Loucy (cell line): ENCODE measurements around the gene TTC7B.

Experiments used
- H2AFZ ChIP-seq: fragments of 200-600 bp; sonication (generic); 2 replicates; pipeline ENCODE4 v1.6.0; 2016; ENCODE audit warnings: antibody characterized with exemption, mild to moderate bottlenecking, low read length, moderate library complexity
- H3F3A ChIP-seq: fragments of 200-600 bp; 2 replicates; pipeline ENCODE4 v1.6.0; 2016; ENCODE audit warnings: antibody characterized with exemption, low read depth, mild to moderate bottlenecking
- H3K27me3 ChIP-seq: fragments of 200-600 bp; sonication (generic); 2 replicates; pipeline ENCODE4 v1.6.1; 2014; ENCODE audit warnings: low read length, mild to moderate bottlenecking; ENCODE audit not compliant: insufficient read depth, poor library complexity, severe bottlenecking
- H3K36me3 ChIP-seq: fragments of 200-600 bp; sonication (generic); 2 replicates; pipeline ENCODE4 v1.6.1; 2016; ENCODE audit warnings: low read length; ENCODE audit not compliant: insufficient read depth
- H3K4me1 ChIP-seq: fragments of 200-600 bp; sonication (generic); 2 replicates; pipeline ENCODE4 v1.5.1; 2014; ENCODE audit warnings: low read length, mild to moderate bottlenecking; ENCODE audit not compliant: insufficient read depth, poor library complexity, severe bottlenecking
- H3K4me2 ChIP-seq: fragments of 200-600 bp; sonication (generic); 2 replicates; pipeline ENCODE4 v1.6.0; 2014; ENCODE audit warnings: antibody characterized with exemption, low read length, low read depth, mild to moderate bottlenecking; ENCODE audit not compliant: poor library complexity, severe bottlenecking
- H3K4me3 ChIP-seq: fragments of 200-600 bp; sonication (generic); 2 replicates; pipeline ENCODE4 v1.5.1; 2014; ENCODE audit warnings: low read length, mild to moderate bottlenecking, mixed read lengths; ENCODE audit not compliant: poor library complexity, severe bottlenecking
- H3K79me2 ChIP-seq: fragments of 200-600 bp; sonication (generic); 2 replicates; pipeline ENCODE4 v1.6.1; 2014; ENCODE audit warnings: low read length; ENCODE audit not compliant: insufficient read depth
- H3K9ac ChIP-seq: fragments of 200-600 bp; sonication (generic); 2 replicates; pipeline ENCODE4 v1.6.0; 2014; ENCODE audit warnings: mild to moderate bottlenecking, low read depth, low read length, moderate library complexity; ENCODE audit not compliant: poor library complexity, severe bottlenecking
- H3K9me2 ChIP-seq: fragments of 200-600 bp; sonication (generic); replicated peaks from 2 replicates; pipeline ENCODE4 v1.6.1; 2016; ENCODE audit warnings: low read depth, low read length, mixed read lengths
- H3K9me3 ChIP-seq: fragments of 200-600 bp; sonication (generic); 2 replicates; pipeline ENCODE4 v1.6.1; 2014; ENCODE audit warnings: mild to moderate bottlenecking, antibody characterized with exemption, low read length, low read depth; ENCODE audit not compliant: insufficient read depth
- H4K20me1 ChIP-seq: fragments of 200-600 bp; sonication (generic); 2 replicates; pipeline ENCODE4 v1.6.0; 2014; ENCODE audit warnings: antibody characterized with exemption, low read length, mild to moderate bottlenecking; ENCODE audit not compliant: insufficient read depth, poor library complexity, severe bottlenecking
- CTCF ChIP-seq: fragments of 200-600 bp; sonication (generic); conservative IDR thresholded peaks from 2 replicates; pipeline ENCODE4 v1.5.1; 2014; ENCODE audit warnings: mild to moderate bottlenecking, antibody characterized with exemption, low read length
- EZH2phosphoT487 ChIP-seq: fragments of 200-600 bp; IDR thresholded peaks from 2 replicates; pipeline ENCODE4 v1.6.1; 2018; ENCODE audit warnings: antibody characterized with exemption, mild to moderate bottlenecking, moderate library complexity, borderline replicate concordance

Gene TTC7B

GRCh38 chr14:90571149-90571947, 244.9 kb downstream of the TTC7B start:
- Histone ChIP-seq H3K36me3 (no peaks in the 10 kb centered on the region; the same call in 1 of the 2 replicates), H3K27me3 (no peaks in the 10 kb centered on the region), H3K4me1 (no peaks in the 10 kb centered on the region), H3K79me2 (no peaks in the 10 kb centered on the region), H3F3A (no peaks in the 10 kb centered on the region), H2AFZ (no peak overlapping the region), H3K4me3 (no peak overlapping the region), H3K9me2 (no peaks in the 10 kb centered on the region), H3K9ac (no peak overlapping the region), H3K4me2 (no peak overlapping the region), H4K20me1 (no peaks in the 10 kb centered on the region), H3K9me3 (no peaks in the 10 kb centered on the region)
- peak; percentile 25; the same call in 1 of the 2 replicates for TF ChIP-seq CTCF
- no peak for TF ChIP-seq EZH2phosphoT487

GRCh38 chr14:90570461-90570860, 245.8 kb downstream of the TTC7B start:
- Histone ChIP-seq H3F3A (no peaks in the 10 kb centered on the region), H4K20me1 (no peaks in the 10 kb centered on the region), H3K9me2 (no peaks in the 10 kb centered on the region), H3K79me2 (no peaks in the 10 kb centered on the region), H3K4me2 (no peak overlapping the region), H3K9me3 (no peaks in the 10 kb centered on the region), H2AFZ (no peak overlapping the region), H3K36me3 (no peaks in the 10 kb centered on the region; the same call in 1 of the 2 replicates), H3K9ac (no peak overlapping the region), H3K27me3 (no peaks in the 10 kb centered on the region), H3K4me3 (no peak overlapping the region), H3K4me1 (no peaks in the 10 kb centered on the region)
- TF ChIP-seq CTCF (no peak), EZH2phosphoT487 (no peak)

GRCh38 chr14:90569606-90570387, 246.4 kb downstream of the TTC7B start:
- Histone ChIP-seq H3K9me3 (no peaks in the 10 kb centered on the region), H3F3A (no peaks in the 10 kb centered on the region), H3K4me2 (no peak overlapping the region), H3K4me3 (no peak overlapping the region), H3K79me2 (no peaks in the 10 kb centered on the region), H3K36me3 (no peaks in the 10 kb centered on the region; the same call in 1 of the 2 replicates), H3K27me3 (no peaks in the 10 kb centered on the region), H4K20me1 (no peaks in the 10 kb centered on the region), H2AFZ (no peak overlapping the region), H3K9me2 (no peaks in the 10 kb centered on the region), H3K4me1 (no peaks in the 10 kb centered on the region), H3K9ac (no peak overlapping the region)
- no peak for TF ChIP-seq CTCF
